Measurements from ENCODE around the gene STXBP6.
A peak's percentile ranks its signal among the peaks of the same experiment; 100 is the strongest.

The STXBP6 gene

DNA sequence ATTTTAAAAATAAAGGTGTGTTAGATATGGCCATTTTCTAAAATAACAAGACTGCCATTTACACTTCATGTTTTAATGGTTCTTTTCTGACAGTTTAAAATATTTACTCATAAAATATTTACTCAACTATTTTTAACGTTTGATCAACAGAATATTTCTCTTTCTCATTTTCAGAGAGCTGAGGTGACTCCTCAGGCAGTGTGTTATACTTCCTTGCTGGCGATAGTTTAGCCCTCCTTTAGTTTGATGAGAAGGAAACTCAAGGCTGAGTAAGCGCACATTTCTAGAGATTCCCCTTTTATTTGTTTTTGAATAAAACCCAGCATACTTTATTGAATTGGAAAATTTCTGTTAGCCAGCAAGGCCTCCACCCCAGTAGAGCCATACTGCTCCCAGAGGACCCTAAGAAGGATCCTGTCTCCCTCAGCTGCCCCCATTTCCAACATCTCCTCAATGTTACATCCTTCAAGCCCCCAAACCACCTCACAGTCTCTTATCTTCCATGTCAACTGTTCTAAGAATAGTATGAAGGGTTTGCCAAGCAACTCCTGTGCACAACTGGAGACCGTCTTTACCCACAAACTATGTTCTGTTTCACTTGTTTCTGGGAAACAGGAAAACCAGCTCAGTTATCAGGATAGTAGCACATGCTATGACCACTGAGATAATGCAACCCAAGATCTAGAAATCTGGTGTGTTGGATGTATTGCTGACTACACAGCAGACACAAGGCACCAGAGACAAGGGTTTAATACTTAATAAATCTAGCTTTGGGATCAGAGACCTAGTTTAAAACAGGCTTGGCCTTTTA lies 129.5 kb downstream of the STXBP6 start:
- DNase-seq (ENCODE audit: low spot score) (no peak), FAIRE-seq (no peak)

DNA sequence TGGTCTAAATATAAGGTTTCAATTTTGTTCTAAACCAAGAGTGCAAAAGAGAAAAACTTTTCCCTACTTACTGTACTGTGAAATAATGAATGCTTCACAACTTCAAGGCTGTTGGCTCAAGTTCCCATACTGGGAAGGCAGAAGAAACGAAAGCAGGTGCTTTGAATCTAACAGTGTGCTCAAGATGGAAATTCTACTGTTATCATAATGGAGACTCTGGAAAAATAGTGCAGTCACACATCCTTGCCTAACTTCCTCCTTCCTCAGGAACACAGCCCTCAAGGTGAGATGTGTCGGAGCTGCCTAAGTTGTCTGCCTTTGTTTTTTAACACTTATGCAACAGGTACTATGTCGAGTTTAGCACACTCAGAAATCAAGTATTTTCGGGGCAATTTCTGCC lies 131.1 kb downstream of the STXBP6 start:
- FAIRE-seq (no peak), DNase-seq (ENCODE audit: low spot score) (no peak)

DNA sequence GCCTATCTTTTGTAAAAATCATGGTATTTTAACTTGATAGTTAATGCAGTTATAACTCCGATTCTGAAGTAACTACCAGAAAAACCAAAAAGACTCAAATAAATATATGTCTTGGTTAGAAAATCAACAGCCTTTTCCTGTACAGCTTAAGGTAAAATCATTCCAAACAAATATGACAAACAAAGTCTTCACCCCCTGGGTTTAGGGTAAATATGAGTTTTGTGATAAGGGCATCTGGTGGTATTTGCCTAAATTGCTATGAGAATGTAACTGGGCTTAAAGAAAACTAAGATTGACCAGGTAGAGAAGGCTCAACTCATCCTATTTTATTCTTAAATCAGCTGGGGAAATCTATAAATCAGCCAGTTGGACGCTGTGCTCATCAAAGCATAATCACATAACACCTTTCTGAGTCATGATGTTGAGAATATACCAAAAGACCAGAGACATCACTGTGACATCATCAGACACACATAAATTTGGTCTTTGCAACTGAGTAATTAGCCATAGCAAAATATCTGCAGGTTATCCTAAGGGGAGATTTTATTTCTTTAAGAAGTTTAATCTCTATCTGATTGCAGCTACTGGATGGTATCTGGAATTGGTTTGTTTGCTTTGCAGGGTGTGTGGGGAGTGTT lies 133.9 kb downstream of the STXBP6 start:
- no peak for DNase-seq (ENCODE audit: low spot score)
- no peak for FAIRE-seq

DNA sequence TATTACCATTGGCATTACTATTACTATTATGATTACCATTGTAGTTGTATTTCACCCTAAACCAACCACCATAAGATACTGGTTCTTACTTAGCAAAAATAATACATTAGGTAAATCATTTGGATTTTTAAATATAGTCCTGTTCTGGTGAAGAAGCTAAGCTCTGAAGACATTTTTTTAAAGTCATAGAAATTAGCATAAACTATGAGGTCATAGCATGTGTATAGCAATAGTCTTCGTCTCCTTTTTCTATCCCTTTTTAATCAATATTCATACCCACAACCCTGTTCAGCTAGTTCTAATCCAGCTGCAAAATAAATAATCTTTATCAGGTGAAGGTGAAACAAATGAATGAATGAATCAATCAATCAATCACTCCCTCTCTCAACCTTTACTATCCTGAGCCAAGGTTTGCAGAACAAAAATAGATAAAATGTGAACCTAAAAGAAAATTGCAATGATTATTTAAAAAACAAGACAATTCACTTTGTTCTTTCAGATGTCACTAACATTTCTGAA lies 134.5 kb downstream of the STXBP6 start:
- DNase-seq (ENCODE audit: low spot score) (no peak), FAIRE-seq (no peak)

DNA sequence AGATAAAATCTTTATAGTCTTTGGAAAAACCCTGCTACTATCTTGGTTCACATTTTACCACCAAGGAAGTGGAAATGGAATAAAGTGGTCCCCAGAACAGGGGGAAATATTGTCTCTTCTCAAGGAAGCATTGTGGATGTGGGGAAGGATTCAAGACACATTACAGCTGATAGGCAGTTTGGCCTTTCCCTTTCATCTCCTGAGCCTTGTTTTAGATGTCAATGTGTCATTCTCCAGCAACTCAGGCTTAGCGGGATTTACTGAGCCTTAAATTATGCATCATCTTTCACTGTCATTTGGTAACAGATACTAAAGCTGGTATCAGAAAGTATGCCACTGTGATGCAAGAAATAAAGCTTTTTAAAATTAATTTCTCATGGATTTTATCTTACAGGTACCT lies 136.2 kb downstream of the STXBP6 start:
- DNase-seq (ENCODE audit: low spot score), result no peak
- FAIRE-seq, result no peak

DNA sequence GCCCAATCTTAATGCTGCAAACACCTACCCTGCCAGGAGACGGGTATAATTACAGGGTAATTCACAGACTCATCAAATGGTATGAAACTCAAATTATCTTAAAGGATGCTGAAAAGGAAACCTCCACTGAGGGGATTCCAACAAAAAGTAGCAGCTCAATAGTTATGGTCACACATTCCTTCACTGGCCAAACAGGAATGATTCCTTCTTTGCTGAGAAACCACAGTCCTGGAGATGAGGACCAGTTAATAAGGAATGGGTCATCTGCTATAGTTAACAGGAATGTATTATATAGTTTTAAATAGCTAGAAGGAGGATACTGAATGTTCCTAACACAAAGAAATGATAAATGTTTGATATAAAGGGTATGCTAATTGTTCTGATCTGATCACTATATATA lies 136.9 kb downstream of the STXBP6 start:
- DNase-seq (ENCODE audit: low spot score) (no peak), FAIRE-seq (no peak)

DNA sequence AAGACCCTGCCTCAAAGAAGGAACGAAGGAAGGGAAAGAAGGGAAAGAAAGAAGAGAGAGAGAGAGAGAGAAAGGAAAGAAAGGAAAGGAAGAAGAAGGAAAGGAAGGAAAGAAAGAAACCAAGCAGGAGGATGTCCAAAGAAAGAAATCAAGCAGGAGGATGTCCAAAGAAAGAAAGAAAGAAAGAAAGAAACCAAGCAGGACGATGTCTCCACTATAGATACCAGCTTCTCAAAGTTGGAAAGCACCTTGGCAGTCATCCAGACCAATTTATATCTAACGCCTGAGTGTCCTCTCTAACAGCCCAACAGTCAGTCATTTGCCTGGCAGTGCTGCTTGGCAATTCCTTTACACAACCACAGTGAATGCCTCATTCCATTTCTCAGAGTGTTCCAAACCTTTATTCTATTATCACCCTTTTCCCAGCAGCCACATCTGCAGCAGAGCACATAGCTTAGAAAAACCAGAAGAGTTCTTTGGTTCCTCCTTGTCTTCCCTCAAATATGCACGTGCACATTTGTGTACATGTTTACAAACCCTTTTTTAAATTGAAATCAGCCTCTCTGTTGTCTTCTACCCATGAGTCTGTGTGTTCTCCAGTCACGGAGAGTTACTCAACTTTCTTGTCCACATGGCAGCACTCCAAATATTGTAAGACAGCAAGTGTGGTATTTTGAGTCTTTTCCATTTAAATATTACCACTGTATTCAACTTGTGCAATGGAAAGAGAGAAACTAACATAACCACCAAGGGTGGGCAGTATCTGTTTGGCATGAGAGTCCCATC lies 138.4 kb downstream of the STXBP6 start:
- FAIRE-seq (peak; percentile 35), DNase-seq (ENCODE audit: low spot score) (peak; percentile 61)

DNA sequence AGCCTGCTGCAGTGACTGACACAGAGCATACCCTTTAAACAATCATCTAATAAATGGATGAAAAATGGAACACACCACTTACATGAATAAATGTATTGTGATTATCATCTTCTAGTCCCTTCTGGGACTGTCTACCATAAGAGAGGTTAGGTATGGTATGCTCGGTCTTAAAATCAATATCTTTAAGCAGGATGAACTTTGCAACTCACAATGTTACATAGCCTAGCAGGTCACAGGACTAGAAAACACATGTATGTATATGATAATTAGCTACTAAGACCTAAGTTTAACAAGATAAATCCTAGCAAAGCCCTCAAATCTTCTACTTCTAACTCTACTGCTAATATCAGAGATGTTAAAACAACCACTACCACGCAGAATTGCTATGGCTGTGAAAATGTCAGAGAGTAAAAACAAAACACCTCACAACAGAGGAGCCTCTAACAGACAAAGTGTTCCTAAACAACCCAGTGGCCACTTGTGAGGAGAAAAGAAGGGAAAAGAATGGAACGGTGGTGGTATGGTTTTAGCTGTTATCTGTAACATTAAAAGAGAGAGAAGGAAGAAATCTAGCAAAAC lies 139.4 kb downstream of the STXBP6 start:
- FAIRE-seq (no peak), DNase-seq (ENCODE audit: low spot score) (no peak)

DNA sequence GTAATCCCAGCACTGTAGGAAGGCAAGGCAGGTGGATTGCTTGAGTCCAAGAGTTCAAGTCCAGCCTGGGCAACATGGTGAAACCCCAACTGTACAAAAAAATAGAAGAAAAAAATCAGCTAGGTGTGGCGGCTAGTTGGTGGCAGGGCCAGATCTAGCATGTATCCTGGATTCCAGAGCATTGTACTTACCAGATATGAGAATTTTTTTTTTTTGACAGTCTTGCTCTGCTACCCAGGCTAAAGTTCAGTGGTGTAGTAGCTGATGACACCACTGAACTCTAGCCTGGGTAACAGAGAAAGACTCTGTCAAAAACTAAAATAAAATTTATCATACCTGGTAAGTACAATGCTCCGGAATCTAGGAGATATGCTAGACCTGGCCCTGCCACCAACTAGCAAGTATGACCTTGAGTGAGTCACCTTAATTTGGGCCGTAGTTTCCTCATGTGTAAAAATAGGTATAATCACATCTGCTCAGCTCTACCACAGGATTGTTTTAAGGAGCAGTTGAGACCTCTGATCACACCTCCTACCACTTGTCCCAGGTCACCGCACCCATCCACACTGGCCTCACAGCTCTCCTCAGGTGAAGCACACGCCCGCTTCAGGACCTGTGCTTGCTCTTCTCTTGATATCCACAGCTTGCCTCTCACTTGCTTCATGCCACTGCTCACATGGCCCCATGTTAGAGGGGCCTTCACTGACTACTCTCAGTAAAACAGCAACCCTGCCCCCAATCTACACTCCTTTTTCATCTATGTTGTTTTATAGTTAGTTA lies 140.2 kb downstream of the STXBP6 start:
- DNase-seq (ENCODE audit: low spot score) (no peak), FAIRE-seq (no peak)

DNA sequence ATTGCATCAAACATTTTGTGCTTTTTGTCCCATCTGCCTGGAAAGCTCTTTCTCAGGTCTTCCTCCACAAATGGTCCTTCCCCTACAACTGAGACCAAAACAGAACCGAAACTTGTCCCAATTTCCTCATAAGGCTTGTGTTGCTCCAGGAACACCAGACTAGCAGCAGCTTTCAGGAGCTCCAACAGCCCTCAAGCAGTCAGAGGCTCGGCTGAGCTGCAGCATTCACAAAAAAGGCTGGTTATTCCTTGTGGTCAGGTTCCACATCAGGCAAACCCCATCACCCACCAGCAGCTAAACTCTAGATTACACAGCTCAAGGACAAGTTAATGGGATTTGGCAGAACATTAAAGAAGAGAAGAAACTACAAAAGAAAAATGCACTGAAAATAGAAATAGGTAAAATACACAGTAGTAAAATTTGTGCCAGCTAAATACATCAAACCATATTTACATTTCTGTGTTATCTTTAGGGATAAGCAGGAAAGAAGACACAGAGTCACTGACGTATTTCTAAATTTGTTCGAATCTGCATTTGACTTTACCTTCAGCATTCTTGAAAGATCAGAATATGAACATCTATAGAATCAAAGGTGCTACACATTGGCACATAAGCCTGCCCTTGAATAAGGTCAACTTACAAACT lies 141.2 kb downstream of the STXBP6 start:
- no peak for DNase-seq (ENCODE audit: low spot score)
- no peak for FAIRE-seq

DNA sequence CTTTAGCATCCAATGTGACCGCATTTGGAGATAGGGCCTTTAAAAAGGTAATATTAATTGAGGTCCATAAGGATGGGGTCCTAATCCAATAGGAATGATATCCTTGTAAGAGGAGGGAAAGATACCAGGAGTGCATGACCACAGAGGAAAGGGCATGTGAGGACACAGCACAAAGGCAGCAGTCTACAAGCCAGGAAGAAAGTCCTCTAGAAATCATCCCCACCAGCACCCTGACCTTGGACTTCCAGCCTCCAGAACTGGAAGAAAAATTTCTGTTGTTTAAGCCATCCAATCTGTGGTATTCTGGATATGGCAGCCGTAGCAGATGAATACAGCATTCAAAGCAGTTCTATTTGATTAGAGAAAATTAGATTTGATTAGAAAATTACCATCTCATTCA lies 145.4 kb downstream of the STXBP6 start:
- FAIRE-seq, result no peak
- no peak for DNase-seq (ENCODE audit: low spot score)

DNA sequence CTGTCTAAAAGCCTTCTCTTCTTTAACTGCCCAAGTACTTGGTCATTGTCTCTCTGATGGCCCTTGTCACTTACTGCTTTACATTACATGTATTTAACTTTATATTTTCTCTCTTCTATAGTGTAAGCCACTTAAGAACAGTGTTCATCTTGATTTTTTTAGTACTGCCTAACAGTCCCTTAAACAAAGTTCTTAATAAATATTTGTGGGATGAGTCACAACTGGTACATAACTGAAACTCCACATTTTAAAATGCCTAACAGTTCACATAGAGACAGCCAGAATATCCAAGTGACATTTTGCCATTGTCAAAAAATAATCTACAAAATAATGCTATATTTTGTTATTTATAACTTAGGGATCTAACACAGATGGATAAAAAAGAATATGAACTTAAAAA lies 146.6 kb downstream of the STXBP6 start:
- peak; percentile 81 for FAIRE-seq
- peak; percentile 52 for DNase-seq (ENCODE audit: low spot score)

DNA sequence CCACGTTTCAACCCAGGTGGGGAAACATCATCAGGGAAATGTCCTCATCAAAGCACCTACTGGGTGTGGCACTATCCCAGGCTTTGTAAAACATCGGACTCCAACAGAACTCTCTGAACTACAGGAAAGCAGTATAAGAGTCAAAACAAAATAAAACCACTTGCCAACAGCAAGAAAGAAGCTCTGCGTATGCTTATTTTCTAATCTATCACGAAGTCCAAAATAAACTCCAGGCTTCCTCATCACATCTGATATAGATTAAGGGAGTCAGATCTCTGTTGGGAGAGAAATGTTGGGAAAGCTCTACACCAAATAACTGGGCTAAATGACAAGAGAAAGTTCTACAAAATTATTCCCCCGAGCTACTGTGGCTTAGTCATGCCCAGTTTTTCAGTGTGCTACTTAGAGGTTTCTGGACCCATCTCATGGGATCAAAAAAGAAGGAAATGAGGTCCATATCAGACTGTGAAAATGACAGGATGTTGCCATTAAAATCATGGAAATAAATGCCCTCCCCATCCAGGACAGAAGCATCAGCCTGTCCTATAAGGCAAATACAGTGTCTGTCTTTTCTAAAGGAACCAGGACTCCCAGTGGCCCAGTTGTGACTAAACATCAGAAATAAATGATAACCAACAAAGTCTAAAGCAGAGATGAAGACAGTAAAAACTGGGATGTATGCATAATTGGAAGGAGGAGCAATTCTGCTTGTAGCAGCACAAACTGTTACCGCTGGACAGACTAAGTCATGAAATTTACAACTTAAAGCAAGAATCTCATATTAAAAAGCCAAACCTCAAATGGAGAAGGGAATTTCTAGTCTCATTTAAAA lies 149.5 kb downstream of the STXBP6 start:
- FAIRE-seq (no peak), DNase-seq (ENCODE audit: low spot score) (no peak)

DNA sequence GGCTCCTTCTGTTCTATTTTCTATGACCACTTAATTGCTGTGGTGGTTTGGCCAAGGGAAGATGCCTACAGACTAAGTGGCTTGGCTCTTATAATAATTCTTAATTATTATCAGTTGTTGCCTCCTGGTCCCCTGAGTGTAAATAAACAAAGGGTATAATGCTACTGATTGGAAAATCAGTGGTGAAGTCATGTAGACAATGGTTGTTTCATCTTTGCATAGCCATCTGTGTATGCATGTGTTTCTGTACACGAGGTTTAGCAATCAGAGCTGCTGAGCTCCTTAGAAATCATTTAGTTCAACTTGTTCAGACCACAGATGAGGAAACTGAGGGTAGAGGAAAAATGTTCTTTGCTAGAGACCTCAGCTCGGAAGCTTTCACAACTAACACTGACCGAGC lies 152.2 kb downstream of the STXBP6 start:
- FAIRE-seq, result no peak
- no peak for DNase-seq (ENCODE audit: low spot score)

DNA sequence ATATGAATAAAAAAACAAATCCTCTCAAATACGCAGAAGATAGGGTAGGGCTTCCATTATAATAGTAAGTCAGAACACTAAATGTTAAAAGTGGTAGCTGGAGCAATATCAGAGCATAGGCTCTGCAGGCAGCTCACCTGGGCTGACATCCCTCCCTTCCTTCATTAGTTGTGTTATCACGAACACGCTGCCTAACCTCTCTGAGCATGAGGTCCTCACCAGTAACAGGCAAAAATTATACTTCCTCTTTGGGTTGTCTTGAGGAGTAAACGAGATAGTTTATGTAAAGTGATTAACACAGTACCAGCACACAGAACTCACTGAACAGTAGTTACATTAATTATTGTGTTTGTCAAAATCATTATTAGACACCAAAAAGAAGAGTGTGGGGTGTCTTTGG lies 154.3 kb downstream of the STXBP6 start:
- DNase-seq (ENCODE audit: low spot score), result no peak
- no peak for FAIRE-seq

DNA sequence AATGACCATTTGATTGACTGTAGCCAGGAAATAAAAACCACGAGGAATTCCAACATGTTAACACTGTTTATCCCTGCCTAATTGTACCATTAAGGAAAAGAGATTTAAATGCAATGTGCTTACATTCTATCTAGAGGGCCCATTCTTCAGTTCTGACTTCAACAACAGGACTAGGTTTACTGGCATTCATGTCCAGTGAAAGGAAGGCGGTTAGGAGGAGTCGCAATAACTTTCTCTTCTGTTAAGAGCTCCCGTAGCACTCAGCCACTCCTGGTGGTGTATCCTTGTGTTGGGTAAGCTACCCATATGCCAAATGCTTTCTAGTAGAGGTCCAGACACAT lies 154.7 kb downstream of the STXBP6 start:
- DNase-seq (ENCODE audit: low spot score), result no peak
- no peak for FAIRE-seq

DNA sequence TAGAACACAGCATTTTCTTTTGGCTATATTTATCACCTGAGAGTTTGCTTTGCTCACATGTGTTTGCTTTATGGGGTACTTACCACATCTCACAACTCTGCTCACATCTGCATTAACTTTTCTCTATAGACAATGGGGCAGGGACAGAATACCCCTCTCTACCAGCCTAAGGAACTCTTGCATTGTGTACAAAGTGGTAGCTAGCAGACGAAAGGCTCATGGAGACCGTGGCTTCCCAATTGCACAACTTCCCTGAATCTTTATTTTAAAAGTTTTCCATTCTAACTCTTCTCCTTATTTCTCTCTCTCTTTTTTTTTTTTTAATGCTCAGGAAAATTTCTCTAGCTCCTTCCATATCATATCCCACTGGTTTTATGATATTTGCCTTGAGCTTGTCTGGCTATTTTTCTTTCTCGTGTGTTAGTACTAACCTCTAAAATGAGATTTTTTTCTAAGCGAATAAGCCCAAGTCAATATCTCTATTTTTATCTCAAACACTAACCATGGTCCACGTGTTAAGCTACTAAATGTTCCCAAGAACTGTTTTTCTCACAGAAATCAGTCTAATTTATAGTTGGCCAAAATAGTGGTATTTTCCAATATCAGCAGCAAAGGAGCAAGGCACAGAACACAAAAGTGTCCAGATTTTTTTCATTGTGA lies 155.2 kb downstream of the STXBP6 start:
- DNase-seq (ENCODE audit: low spot score), result no peak
- no peak for FAIRE-seq

DNA sequence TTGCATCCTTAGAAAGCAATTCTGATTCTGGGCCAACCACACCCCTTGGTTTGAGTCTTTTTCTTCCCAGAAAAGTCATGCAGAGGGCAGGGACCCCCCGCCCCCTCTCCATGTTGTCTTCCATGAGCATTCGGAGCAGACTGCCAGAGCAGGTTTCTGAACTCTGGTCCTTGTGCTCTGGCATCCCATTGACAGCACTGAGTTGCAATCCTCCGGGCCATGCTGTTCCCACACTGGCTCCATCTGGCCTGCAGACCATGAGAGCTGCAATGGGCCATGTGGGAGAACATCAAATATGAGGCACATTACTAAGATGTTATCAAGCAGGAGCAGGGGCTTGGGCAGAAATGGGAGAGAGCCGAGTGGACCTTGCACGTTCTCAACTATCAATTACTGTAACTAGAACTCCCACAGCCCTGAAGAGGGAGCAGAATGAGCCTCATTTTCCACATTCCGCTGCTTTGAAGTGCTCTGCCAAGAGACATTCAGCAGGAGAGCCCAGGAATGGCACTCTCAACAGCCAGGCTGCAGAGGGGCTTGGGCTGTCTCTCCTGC lies 157.4 kb downstream of the STXBP6 start:
- DNase-seq (ENCODE audit: low spot score), result no peak
- FAIRE-seq, result no peak

DNA sequence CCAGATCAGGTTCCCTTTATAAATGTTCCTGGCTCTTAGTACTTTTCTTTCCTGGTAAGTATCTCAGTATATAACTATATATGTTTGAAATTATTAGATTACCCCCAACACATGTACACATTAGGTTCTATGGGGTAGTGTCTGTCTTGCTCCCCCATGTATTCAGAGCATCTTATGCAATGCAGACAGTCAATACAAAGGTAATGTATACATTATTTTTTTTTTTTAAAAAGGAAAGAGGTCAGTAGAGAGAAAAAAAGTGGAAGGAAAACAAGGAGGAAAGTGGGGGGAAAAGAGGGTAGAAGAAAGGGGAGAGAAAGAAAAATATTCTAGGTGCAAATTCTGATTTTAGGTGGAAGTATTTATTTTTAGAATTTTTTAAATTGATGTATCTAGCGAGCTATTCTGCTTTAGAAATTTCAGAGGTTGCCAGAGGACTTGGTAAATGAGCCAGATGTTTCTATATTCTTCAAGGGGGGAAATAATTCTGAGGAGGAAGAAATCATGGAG lies 157.9 kb downstream of the STXBP6 start:
- no peak for FAIRE-seq
- no peak for DNase-seq (ENCODE audit: low spot score)
